Measurements from ENCODE around the gene MAP6.

Gene MAP6

DNA sequence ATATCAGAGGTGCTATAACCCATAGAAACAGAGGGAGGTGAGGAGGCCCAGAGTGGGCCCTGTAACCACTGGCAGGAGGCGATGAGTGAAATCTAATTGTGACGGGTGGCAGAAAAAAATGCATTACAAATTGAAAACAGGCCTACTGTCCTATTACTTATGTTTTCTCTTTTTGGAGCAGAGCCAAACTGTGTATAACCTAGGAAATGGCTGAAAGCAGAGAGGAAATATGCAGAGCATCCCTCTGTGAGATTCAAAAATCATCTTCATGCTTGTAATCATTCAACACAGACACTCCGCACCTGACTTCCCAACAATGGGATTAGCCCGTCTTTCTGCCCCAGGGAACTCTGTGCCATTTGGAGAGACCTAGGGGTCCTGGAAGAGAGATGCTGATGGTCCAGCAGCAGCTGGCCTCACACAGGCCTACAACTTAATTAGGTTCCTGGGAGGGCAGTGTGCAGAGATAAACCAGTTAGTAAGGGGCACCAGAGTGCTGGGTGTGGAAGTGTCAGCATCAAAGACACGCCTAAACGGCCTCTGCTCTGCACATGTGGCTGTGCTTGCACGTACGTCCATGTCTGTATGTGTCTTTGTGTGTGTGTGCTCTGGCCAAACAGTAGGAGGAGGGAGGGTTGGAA is 41.8 kb downstream of the MAP6 start:
- FAIRE-seq: no peak

- FAIRE-seq: no peak
Observed at GRCh38 chr11:75625991-75626888, 42.6 kb downstream of the MAP6 start.

DNA sequence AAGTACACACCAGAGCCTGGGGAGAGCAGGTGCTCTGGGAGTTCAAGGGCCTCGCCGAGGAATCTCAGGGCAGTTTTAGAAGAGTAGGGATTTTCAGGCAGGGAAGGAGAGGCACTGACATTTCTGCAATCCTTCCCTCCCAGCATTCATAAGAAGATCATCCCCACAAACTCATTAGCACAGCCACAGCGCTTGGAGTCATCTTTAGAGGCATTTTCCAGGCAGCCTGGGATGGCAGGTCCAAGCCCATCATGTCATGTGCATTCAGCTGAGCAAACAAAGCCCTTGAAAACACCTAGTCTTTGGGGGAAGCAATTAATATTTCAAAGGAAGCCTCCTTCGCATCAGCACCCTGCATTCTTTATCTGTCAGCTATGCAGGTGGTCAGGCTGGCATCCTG is 43.8 kb downstream of the MAP6 start:
- FAIRE-seq: no peak

GRCh38 chr11:75616281-75616680 is 52.6 kb downstream of the MAP6 start:
- FAIRE-seq: no peak

- no peak for FAIRE-seq
Observed at GRCh38 chr11:75615751-75616150, 53.1 kb downstream of the MAP6 start.

GRCh38 chr11:75611823-75612222 is 57.0 kb downstream of the MAP6 start:
- no peak for FAIRE-seq

GRCh38 chr11:75606099-75606498 is 62.7 kb downstream of the MAP6 start:
- FAIRE-seq: no peak

DNA sequence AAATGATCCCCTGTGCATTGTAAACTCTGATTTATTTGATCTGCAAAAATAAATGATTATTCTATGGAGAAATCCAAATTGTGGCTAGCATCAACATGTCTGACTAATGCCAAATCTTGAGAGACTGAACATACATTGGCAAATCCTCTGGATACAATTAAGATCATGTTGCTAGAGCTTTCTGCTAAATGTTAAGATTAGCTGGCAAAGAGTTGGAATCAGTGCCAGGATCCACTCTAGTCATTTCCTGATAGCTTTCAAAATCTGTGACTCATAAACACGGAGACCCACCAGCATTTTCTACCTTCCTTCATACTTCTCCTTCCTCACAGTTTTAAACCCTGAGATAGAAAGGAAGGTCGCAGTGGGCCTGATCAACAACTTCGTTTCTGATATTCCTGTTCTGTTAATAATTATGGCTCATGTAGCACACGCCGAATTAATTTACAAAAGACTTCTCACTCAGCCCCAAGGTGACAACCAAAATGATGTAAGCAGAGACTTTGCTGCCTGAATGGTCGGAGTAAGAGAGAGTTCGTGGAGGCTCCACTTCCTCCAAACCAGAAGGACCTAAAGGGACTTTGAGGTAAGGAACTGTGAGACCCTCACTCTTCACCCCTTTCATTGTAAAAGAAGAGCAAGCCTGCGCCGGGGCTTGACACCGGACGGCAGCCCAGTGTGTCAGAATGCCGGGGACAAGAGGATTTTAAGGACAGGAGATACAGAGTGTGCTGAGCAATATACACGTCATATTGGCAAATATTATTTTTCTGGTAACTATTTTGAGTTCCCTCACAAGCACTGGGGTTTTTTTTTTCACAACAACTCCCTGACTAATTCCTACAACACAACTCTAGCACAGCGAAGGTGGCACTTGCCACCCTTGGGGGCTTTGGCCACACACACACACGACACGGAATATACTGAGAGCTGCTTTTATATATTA is 64.8 kb downstream of the MAP6 start:
- no peak for FAIRE-seq

DNA sequence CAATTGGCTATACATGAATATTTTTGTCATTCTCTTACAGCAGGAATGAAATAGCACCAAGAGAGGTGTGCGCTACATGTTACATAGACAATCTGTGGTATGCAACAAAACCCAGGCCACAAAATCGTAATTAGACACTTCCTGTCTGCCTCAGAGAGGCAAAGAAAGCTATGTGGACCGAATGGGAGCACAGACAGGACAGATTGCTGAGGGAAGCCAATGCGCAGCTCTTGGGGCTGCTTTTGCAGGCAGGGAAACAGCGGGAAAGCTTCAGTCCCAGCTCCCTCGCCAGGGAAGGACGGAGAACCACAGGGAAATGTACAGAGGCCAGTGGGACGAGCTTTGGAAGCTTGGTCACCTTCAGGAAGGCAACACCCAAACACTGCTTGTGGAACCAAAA is 65.9 kb downstream of the MAP6 start:
- FAIRE-seq: no peak

- no peak for FAIRE-seq
Observed at GRCh38 chr11:75601494-75601893, 67.3 kb downstream of the MAP6 start.

DNA sequence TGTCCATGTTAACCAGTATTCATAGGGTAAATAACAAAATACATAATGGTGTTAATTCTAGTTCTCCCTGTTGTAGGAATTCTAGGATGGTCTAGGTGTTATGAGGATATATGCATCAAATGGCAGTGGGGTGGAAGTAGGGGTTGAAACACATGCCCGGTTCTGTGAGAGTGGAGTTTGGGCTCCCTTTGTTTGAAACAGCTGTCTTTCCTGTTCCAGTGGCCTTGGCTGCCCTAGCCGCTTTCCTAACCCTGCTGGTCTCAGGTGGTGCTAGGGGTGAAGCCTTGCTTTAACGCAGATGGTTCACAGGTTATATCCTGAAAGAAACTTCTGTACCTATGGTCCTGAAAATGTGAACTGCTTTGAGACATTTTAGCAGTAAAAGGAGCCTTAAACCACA is 68.5 kb downstream of the MAP6 start:
- FAIRE-seq: no peak

DNA sequence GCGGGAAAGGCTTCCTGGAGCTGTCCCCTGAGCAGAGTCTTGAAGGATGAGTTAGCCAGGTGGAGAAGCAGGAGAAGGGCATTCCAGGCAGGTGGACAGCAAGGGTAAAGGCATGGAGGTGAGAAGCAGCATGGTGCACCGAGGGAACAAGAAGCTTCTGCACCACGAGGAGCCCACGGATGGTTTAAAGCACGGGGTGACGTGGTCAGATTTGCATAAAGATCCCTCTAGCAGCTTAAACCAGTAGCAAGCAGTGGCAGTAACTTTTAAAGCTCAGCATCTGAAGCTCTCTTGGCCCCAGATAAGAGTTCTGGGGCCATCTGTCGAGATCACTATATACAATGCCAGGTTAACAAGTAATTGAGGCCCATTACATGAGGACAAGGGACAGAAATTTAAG is 69.9 kb downstream of the MAP6 start:
- FAIRE-seq: no peak

- FAIRE-seq: no peak
Observed at GRCh38 chr11:75598264-75598663, 70.6 kb downstream of the MAP6 start.

- FAIRE-seq: no peak
Observed at GRCh38 chr11:75597636-75598035, 71.2 kb downstream of the MAP6 start.

- FAIRE-seq: no peak
Observed at GRCh38 chr11:75596914-75597313, 71.9 kb downstream of the MAP6 start.

DNA sequence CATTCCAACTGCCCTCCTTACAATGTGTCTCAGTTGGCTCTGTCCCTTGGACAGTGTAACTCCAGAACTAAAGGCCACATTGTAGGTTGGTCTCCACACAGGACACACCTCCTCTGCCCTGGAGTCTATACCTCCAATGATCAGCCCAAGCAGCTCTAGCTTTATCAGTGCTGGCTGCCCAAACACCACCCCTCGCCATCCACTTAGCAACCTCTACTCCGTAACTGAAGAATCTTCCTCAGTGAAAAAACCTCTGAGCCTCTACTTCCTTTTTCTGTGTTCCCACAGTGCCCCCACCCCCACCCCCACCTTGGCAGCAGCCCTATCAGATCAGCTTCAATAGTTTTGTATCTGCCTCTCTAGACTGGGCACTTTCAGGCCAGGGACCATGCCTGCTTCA is 73.4 kb downstream of the MAP6 start:
- no peak for FAIRE-seq

GRCh38 chr11:75594211-75594610 is 74.6 kb downstream of the MAP6 start:
- FAIRE-seq: no peak

DNA sequence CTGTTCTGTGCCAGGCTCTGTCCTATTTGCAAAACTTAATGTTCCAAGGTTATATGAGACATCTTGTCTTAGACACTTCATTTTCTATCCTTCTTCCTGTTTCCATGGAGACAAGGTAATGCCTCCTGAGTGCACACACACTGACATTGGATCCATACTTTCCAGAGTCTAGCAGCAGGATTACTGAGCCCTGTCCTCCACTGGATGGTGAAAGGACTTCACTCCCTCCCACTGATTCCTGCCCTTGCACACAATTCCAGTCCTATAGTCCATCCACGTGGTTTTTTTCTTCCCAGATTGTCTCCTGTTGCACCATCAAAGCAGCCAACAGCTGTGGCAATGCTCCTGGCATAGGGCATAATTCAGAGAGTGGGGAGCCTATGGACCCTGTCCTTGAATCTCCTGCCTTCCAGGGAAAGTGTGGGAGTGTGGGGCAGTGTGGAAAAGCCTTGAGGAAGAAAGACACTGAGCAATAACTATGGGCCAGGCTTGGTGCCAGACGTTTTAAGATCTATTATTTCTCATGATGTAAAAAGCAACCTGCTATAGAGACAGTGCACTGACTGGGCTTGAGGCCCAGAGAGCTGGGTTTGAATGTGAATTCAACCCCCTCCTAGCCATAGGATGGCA is 75.4 kb downstream of the MAP6 start:
- FAIRE-seq: no peak

DNA sequence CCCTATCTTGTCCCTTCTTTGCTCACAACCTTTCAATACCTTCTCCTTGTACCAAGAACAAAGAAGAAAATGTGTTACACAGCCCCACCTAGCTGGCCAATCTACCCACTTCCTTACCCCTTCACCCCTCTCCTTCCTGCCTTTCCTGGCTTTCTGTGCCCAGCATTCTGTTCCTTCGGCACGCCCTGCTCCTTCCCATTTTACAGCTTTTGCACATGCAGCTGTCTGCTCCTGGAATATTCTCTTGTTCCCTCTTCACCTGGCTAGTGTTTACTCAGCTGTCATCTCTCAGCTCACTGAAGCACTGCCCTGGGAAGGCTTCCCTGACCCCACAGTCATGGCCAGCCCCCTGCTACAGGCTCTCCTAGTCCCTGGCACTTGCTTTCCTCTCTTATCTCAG is 76.1 kb downstream of the MAP6 start:
- FAIRE-seq: no peak

DNA sequence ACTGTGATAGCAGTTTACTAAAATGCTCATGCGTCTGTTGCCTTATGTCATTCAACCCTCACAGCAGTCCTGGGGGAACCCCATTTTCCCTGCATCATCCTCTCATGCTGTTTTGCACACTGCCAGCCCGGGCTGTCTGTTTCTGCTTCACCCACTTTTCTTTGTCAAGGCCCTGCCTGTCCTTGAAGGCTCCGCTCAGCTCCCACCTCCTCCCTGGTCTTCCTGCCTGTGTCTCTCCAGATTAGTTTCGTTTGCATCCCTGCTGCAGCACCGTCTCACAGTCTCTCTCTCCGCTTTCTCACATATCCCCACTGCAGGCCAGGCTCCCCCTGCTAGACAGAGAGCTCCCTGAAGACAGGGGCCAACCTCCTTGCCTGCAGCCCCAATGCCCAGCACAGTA is 76.9 kb downstream of the MAP6 start:
- FAIRE-seq: no peak

GRCh38 chr11:75591371-75591770 is 77.5 kb downstream of the MAP6 start:
- FAIRE-seq: no peak

DNA sequence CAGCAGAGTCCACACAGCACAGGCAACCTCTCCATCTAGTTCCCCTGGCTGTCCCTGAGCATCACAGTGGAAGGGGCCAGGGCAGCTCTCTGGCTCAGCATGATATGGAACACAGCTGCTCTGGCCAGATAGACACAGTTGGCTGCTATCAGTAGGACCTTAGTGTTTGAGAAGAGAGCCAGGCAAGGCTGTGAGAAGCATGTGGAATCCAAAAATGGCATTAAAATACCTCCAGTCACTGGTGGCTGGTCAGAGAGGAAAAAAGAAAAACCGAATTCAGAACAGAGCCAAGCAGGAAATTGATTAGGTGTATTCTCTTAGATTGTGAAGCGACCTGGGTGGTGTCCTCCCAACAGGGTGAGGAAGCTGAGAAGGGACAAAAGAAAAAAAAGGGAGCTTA is 78.9 kb downstream of the MAP6 start:
- no peak for FAIRE-seq

DNA sequence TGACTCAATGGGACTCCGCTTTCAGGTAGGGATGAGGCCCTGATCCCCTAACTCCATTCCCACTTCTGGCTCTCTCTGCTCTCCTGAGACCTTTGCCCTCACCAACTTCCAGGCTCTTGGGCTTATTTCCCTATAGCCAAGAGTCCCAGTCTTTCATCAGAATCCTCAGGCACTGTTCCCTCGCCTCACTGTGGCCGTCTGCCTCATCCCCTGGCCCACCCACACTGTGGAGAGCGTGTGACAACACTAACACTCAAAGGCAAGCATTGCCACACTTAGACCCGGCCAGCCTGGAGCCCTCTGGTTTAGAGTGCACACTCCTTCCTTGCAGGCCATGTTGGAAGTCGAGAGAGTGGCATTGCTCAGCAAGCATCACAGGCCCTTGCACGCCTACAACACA is 79.8 kb downstream of the MAP6 start:
- no peak for FAIRE-seq

Measured in TTC549 (cell line).